ENCODE results near the gene CAPZB.
"Not testable (repeated sequence)": the region's sequence is repeated elsewhere in the genome, so short reads cannot be mapped to it uniquely, and the experiment has no call there.

Gene CAPZB

DNA sequence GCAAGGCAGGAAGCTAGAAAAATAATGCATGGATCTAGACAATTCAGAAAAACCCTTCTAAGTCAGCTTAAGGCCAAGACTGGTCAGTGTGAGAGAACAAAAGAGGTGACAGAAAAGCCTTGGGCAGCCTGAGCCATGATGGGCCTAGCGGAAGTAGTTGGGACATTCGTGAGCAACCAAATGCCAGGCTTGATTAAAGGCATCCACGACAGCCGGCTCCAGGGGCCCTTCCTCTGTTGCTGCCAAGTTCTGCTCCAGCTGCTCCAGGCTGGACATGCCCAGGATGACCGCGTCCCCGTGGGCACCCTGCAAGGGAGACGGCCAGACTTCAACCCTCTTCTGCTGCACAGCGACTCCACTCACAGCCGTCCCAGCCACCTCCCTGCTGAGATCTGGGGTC lies 181.3 kb downstream of the CAPZB start:
- DNase-seq, result not testable (repeated sequence)

DNA sequence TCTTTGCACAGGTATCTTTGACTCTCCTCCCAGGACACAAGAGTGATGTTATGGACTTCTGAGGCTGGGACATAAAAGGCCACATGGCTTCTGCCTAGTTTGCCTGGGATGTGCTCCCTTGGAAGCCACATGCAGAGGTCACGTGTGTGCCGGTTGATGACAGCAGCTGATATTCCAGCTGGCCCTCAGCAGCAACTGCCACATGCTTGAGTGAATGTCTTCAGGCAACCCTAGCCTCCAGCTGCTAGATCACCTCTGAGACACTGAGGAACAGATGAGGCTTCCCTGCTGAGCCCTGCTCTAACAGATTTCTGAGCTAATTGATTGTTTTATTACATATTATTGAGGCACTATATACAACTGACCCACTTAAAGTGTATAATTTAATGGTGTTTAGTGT lies 185.1 kb downstream of the CAPZB start:
- no peak for DNase-seq

DNA sequence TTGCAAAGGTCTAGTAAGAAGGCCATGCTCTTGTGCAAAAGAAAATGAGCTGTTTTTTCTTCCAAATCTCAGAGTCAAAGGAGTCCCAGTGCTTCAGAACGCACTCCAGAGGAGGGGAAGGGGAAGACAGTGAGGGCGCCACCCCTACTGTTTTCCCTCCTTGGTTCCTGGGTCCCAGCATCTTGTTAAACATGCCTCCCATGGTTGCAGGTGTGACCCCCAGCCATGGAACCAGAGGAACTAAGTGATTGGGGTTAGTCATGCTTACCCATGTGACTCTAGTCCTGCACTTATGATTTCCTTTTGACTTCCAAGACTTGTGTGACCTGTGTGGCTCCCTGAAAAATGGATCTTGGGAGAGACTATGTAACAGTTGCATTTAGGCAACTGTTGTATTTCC lies 190.7 kb downstream of the CAPZB start:
- no peak for DNase-seq

DNA sequence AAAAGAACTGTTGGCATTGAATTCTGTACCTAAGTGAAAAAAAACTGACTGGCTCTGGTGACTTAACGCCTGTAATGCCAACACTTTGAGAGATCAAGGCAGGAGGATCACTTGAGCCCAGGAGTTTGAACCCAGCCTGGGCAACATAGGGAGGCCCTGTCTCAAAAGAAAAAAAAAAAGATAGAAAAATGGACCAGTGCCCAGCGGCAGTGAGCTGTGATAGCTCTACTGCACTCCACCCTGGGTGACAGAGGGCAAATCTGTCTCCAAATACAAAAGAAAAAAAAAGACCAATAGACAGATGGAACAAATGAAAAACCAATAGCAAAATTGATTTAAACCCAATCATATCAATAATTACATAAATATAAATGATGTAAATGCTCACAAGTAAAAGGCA lies 196.1 kb downstream of the CAPZB start:
- DNase-seq, result no peak
